OCI-LY7 (cell line): Measurements from ENCODE around the gene DAB2IP. TPM values are rescaled to one million over a fixed set of nuclear protein-coding genes. Genes with fewer than 3 reads are reported as not detected.

Experiments used
- BruUV-seq: library from RNA; stranded (reverse); fragments of 400-500 nt; replicated peaks from 2 replicates; lab custom pipeline; 2021; lab: Mats Ljungman, UMichigan
- CTCF ChIA-PET: fragments of 300-600 bp; sonication (Branson Sonifier 250); formaldehyde crosslinking; loops from one replicate; lab custom pipeline; 2022; ENCODE audit warnings: antibody characterized with exemption; ENCODE audit not compliant: unreplicated experiment; lab: Charles Lee
- POLR2A ChIA-PET: fragments of 300-600 bp; sonication (Branson Sonifier 250); formaldehyde crosslinking; loops from one replicate; lab custom pipeline; 2022; ENCODE audit warnings: antibody characterized with exemption; lab: Charles Lee
- DNase-seq: peaks from one replicate; pipeline ENCODE4 v3.0.0-alpha.2; 2015; ENCODE audit warnings: low spot score
- H2AFZ ChIP-seq: fragments of 200-600 bp; sonication (generic), shearing (Covaris generic); 2 replicates; pipeline ENCODE4 v1.6.1; 2014; ENCODE audit warnings: mild to moderate bottlenecking, antibody characterized with exemption, low read length, moderate library complexity
- H3K27ac ChIP-seq: fragments of 200-600 bp; sonication (generic); 2 replicates; pipeline ENCODE4 v1.5.1; 2014; ENCODE audit warnings: mixed run types, low read depth, mild to moderate bottlenecking, moderate library complexity, low read length, inconsistent platforms; ENCODE audit not compliant: poor library complexity, severe bottlenecking
- H3K36me3 ChIP-seq: fragments of 200-600 bp; sonication (generic); 2 replicates; pipeline ENCODE4 v1.6.1; 2014; ENCODE audit warnings: mild to moderate bottlenecking, antibody characterized with exemption, low read length, moderate library complexity, mixed read lengths; ENCODE audit not compliant: insufficient read depth
- H3K4me1 ChIP-seq: fragments of 200-600 bp; sonication (generic); 2 replicates; pipeline ENCODE4 v1.5.1; 2014; ENCODE audit warnings: mild to moderate bottlenecking, low read length; ENCODE audit not compliant: insufficient read depth, poor library complexity, severe bottlenecking
- H3K4me2 ChIP-seq: fragments of 200-600 bp; sonication (generic); 2 replicates; pipeline ENCODE4 v1.6.1; 2014; ENCODE audit warnings: mild to moderate bottlenecking, low read length
- H3K4me3 ChIP-seq: fragments of 200-600 bp; sonication (generic); 2 replicates; pipeline ENCODE4 v1.5.1; 2014; ENCODE audit warnings: mild to moderate bottlenecking, low read depth, low read length; ENCODE audit not compliant: poor library complexity, severe bottlenecking
- H3K79me2 ChIP-seq: fragments of 200-600 bp; sonication (generic); 2 replicates; pipeline ENCODE4 v1.6.1; 2016; ENCODE audit warnings: low read depth, mild to moderate bottlenecking, low read length, moderate library complexity, mixed read lengths; ENCODE audit not compliant: insufficient read depth
- H3K9me2 ChIP-seq: fragments of 200-600 bp; sonication (generic); 2 replicates; pipeline ENCODE4 v1.6.1; 2016; ENCODE audit warnings: mild to moderate bottlenecking, low read length, mixed read lengths; ENCODE audit not compliant: insufficient read depth
- H3K9me3 ChIP-seq: fragments of 200-600 bp; sonication (generic); 2 replicates; pipeline ENCODE4 v1.6.1; 2014; ENCODE audit warnings: mild to moderate bottlenecking, mixed run types, low read length, mixed read lengths
- H4K20me1 ChIP-seq: fragments of 200-600 bp; sonication (generic); 2 replicates; pipeline ENCODE4 v1.6.1; 2014; ENCODE audit warnings: mild to moderate bottlenecking, antibody characterized with exemption, low read length, moderate library complexity, mixed read lengths; ENCODE audit not compliant: insufficient read depth
- EZH2phosphoT487 ChIP-seq: fragments of 200-600 bp; sonication (generic); IDR thresholded peaks from 2 replicates; pipeline ENCODE4 v1.6.1; 2018; ENCODE audit warnings: low read depth, borderline replicate concordance, mild to moderate bottlenecking, mixed run types, antibody characterized with exemption, low read length, moderate library complexity, mixed read lengths
- intact Hi-C: fragments of 100-400 bp; cut with micrococcal nuclease; formaldehyde crosslinking; loops from one replicate; pipeline ENCODE4 v1.10.0; 2022; ENCODE audit not compliant: unreplicated experiment
- total RNA-seq, 2 experiments: library from RNA; depleted of rRNA in 1 of 2; stranded (reverse); fragments of >200 nt in 1 of 2; shearing (Covaris generic) in 1 of 2; gene quantifications; 2 replicates each; pipeline ENCODE4 v1.2.3, GENCODE V29; 2014 to 2022
- TF ChIP-seq, protein P1 (sequence below): fragments of 200-600 bp; sonication (generic); conservative IDR thresholded peaks from 2 replicates; pipeline ENCODE4 v1.5.1; 2014; ENCODE audit warnings: mild to moderate bottlenecking, antibody characterized with exemption, low read length, moderate library complexity, mixed read lengths

DAB2IP gene
- total RNA-seq, 2 experiments from 2014 or later: 3.9 to 11.1 TPM

DNA sequence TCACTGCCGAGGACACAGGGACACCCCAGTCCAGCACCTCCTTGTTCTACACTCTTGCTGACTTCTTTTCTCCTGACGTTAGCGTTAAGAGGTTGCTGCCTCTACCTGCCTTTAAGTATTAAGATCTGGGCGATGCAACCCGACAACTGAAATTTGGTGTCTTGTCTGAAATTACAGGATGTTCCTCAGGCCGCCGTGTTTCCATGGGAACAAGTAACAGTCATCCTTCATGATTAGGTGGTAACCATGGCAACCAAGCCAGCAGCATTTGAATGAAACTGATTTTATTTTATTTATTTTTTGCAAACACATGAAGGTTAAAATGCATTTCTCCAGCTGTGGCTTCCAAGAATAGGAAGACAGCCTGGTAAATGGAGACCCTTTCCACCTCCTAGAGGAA, 20.8 kb downstream of the DAB2IP start:
- DNase-seq: no peak
- Histone ChIP-seq H2AFZ (no peak overlapping the region), H3K4me1 (no peaks in the 10 kb centered on the region), H4K20me1 (no peaks in the 10 kb centered on the region), H3K79me2 (no peaks in the 10 kb centered on the region), H3K9me2 (no peaks in the 10 kb centered on the region), H3K36me3 (no peaks in the 10 kb centered on the region), H3K9me3 (no peaks in the 10 kb centered on the region), H3K4me2 (no peak overlapping the region), H3K4me3 (no peak overlapping the region), H3K27ac (no peak overlapping the region)
- BruUV-seq: no TSS peak
- intact Hi-C loops: no loop called here
- ChIA-PET POLR2A (no interaction called here), CTCF (no interaction called here)
- no peak for TF ChIP-seq EZH2phosphoT487
- TF ChIP-seq, protein P1, sequence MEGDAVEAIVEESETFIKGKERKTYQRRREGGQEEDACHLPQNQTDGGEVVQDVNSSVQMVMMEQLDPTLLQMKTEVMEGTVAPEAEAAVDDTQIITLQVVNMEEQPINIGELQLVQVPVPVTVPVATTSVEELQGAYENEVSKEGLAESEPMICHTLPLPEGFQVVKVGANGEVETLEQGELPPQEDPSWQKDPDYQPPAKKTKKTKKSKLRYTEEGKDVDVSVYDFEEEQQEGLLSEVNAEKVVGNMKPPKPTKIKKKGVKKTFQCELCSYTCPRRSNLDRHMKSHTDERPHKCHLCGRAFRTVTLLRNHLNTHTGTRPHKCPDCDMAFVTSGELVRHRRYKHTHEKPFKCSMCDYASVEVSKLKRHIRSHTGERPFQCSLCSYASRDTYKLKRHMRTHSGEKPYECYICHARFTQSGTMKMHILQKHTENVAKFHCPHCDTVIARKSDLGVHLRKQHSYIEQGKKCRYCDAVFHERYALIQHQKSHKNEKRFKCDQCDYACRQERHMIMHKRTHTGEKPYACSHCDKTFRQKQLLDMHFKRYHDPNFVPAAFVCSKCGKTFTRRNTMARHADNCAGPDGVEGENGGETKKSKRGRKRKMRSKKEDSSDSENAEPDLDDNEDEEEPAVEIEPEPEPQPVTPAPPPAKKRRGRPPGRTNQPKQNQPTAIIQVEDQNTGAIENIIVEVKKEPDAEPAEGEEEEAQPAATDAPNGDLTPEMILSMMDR: no peak

DNA sequence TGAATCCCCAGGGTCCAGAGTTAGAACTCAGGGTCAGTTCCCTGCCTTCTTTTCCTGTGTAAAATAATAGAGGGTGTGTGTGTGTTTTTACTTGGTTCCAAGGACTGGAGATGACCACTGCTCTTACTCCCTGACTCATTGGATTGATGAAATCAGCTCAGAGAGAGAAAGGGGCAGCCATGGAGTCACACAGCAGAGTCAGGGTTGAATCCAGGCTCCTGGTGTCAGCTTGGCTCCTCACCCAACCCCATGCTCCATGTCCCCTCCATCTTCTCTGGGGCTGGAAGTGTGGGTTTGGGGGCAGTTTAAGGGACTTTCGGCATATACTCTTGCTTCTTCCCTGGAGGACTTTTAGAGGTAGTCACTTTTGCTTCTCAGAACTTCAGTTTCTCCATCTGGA, 21.6 kb downstream of the DAB2IP start:
- H3K9me2 ChIP-seq: no peaks in the 10 kb centered on the region
- H3K4me1 ChIP-seq: no peaks in the 10 kb centered on the region
- intact Hi-C loops: no loop called here
- H3K4me3 ChIP-seq: no peak overlapping the region
- no TSS peak for BruUV-seq
- no peak for DNase-seq
- TF ChIP-seq, protein P1: no peak
- TF ChIP-seq EZH2phosphoT487: no peak
- H3K79me2 ChIP-seq: no peaks in the 10 kb centered on the region
- no peaks in the 10 kb centered on the region for H4K20me1 ChIP-seq
- no peaks in the 10 kb centered on the region for H3K36me3 ChIP-seq
- no peak overlapping the region for H3K4me2 ChIP-seq
- CTCF ChIA-PET: no interaction called here
- H2AFZ ChIP-seq: no peak overlapping the region
- POLR2A ChIA-PET: no interaction called here
- H3K9me3 ChIP-seq: no peaks in the 10 kb centered on the region
- no peak overlapping the region for H3K27ac ChIP-seq

DNA sequence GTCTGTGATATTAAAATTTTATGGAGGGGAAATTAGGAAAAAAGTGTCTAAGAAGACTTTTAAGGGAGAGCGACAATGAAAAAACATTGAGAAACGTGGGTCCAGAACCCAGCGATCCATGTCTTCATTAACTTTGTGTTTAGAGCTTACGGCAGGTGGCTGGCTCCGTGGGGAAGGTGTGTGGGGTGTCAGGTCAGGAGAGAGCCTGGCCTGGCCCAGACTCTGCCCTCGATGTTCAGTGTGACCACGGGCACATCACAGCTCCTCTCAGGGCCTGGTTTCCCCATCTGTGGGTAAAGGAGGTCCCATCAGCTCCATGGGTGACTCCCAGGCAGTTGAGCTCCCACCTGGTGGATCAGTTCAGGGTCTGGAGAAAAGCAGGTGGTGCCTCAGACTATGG, 22.1 kb downstream of the DAB2IP start:
- no peak overlapping the region for H3K27ac ChIP-seq
- no peaks in the 10 kb centered on the region for H3K79me2 ChIP-seq
- intact Hi-C loops: no loop called here
- H3K4me1 ChIP-seq: no peaks in the 10 kb centered on the region
- H4K20me1 ChIP-seq: no peaks in the 10 kb centered on the region
- ChIA-PET POLR2A (no interaction called here), CTCF (no interaction called here)
- no peak overlapping the region for H3K4me2 ChIP-seq
- H3K9me3 ChIP-seq: no peaks in the 10 kb centered on the region
- no peak for TF ChIP-seq EZH2phosphoT487
- TF ChIP-seq, protein P1: no peak
- BruUV-seq: no TSS peak
- H3K36me3 ChIP-seq: no peaks in the 10 kb centered on the region
- no peak overlapping the region for H2AFZ ChIP-seq
- no peak overlapping the region for H3K4me3 ChIP-seq
- H3K9me2 ChIP-seq: no peaks in the 10 kb centered on the region
- DNase-seq: no peak
